Memory B cell (primary cell): ENCODE measurements around the gene F2R.
"Not testable (repeated sequence)": the region's sequence is repeated elsewhere in the genome, so short reads cannot be mapped to it uniquely, and the experiment has no call there.

Source experiments
- ATAC-seq: fragments of 150-1000 bp; cut with Tn5 transposase; 2 replicates; pipeline ENCODE4 v1.10.0; 2021; ENCODE audit warnings: low read depth, mild to moderate bottlenecking, moderate library complexity
- DNase-seq, 2 donors: peaks; one replicate each; pipeline ENCODE4 v3.0.0; 2022; ENCODE audit warnings: low spot score in 2 of 2
- H3K27ac Mint-ChIP-seq: one replicate; pipeline ENCODE4 v1.8.0; 2022; ENCODE audit warnings: mild to moderate bottlenecking, moderate library complexity, mixed read lengths
- H3K27me3 Mint-ChIP-seq: one replicate; pipeline ENCODE4 v1.8.0; 2022; ENCODE audit warnings: mixed read lengths
- H3K36me3 Mint-ChIP-seq: one replicate; pipeline ENCODE4 v1.8.0; 2022; ENCODE audit warnings: mild to moderate bottlenecking, mixed read lengths
- H3K4me1 Mint-ChIP-seq: one replicate; pipeline ENCODE4 v1.8.0; 2022; ENCODE audit warnings: mixed read lengths
- H3K4me3 Mint-ChIP-seq: one replicate; pipeline ENCODE4 v1.8.0; 2022; ENCODE audit warnings: mild to moderate bottlenecking, moderate library complexity, mixed read lengths
- H3K9me3 Mint-ChIP-seq: one replicate; pipeline ENCODE4 v1.8.0; 2022; ENCODE audit warnings: mixed read lengths

Gene F2R

DNA sequence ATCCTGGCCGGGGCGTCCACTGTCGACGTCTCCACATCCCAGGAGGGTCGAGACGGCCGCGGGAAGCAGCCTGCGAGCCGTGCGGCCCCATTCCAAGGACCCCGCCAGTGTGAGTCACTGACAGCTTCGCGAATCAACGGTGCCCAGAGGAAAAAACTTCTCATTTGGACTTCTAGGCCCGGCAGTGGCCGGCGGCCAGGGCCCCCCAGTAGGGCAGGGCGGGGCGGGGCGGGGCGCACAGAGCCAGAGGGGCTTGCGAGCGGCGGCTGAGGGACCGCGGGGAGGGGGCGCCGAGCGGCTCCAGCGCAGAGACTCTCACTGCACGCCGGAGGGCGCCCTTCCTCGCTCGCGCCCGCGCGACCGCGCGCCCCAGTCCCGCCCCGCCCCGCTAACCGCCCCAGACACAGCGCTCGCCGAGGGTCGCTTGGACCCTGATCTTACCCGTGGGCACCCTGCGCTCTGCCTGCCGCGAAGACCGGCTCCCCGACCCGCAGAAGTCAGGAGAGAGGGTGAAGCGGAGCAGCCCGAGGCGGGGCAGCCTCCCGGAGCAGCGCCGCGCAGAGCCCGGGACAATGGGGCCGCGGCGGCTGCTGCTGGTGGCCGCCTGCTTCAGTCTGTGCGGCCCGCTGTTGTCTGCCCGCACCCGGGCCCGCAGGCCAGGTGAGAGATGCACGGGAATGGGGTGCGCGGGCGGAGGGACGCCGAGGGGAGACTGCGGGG is at the start of gene F2R:
F2R (plus strand) TSS at position 391 of the 720 bp plus-strand sequence; CDS start at position 573, 182 bp downstream.
- Mint-ChIP-seq H3K27ac (no peak within 1 kb of the TSS), H3K27me3 (peaks cover 24% of the 10 kb centered on the region), H3K36me3 (no peaks in the 10 kb centered on the region), H3K9me3 (peaks cover 2% of the 10 kb centered on the region), H3K4me1 (peaks cover 14% of the 10 kb centered on the region), H3K4me3 (peak within 1 kb of the TSS; percentile 79)
- ATAC-seq (peak; percentile 76), DNase-seq (peak in 1 of 2 donors; percentile 25)

DNA sequence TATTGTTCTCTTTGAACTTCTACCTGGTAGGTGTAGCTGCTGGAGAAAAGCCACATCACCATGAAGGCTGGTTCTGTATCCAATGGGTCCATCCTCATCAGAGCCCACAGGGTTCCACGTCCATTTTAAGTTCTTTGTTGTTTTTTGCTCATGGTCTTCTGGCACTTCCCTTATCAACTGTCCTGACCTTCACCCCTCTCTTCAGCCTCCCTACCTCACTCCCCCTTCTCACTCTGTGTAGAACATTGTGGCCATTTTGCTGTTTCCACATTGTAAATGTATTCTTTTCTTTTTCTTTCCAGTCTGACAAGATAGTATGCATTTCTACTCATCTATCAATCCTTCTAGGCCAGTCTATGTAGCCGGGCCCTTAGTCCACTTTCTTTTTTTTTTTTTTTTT is 48.4 kb upstream of the F2R start:
- Mint-ChIP-seq H3K4me3 (no peak overlapping the region), H3K9me3 (no peaks in the 10 kb centered on the region), H3K27ac (no peak overlapping the region), H3K4me1 (no peaks in the 10 kb centered on the region), H3K36me3 (peaks cover 14% of the 10 kb centered on the region), H3K27me3 (no peaks in the 10 kb centered on the region)
- ATAC-seq (no peak), DNase-seq (no peak)

DNA sequence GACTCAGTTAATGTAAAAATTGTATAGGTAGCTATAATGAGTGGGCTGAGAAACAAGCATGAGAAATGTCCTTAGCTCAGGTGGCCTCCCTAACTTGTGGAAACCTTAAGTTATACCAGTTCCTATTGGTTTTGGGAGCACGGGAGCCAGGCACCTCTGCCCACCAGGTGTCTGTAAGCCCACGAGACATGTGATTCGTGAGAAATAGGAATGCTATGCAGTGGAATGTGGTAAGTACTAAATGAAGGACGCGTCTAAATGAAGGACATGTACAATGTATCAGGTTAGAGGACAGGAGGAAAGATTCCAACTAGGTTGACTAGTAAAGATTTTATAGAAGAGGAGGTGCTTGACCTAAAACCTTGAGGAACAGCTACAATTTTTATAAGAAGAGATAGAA is 46.7 kb upstream of the F2R start:
- Mint-ChIP-seq H3K4me3 (no peak overlapping the region), H3K4me1 (no peaks in the 10 kb centered on the region), H3K9me3 (no peaks in the 10 kb centered on the region), H3K27me3 (no peaks in the 10 kb centered on the region), H3K27ac (no peak overlapping the region), H3K36me3 (peaks cover 13% of the 10 kb centered on the region)
- ATAC-seq: no peak
- no peak for DNase-seq

DNA sequence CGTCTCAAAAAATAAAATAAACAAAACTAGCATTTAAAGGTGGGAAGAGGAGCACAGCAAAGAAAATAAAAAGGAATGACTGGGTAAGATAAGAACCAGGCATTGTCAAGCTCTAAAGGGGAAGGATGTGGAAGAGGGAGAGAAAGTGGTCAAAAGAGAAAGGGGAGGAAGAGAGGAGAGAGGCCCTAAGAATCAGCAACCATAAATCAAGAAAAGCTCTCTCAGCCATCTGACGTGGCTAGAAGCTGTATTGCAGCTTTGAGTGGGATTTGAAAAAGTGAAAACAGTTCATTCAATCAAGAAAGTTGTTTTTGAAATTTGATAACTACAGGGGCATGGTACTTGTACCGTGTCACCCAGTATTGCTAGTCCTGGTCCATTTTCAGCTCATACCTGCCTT is 45.4 kb upstream of the F2R start:
- DNase-seq: no peak
- no peak for ATAC-seq
- Mint-ChIP-seq H3K9me3 (no peaks in the 10 kb centered on the region), H3K36me3 (peaks cover 10% of the 10 kb centered on the region), H3K27me3 (no peaks in the 10 kb centered on the region), H3K4me3 (no peak overlapping the region), H3K27ac (no peak overlapping the region), H3K4me1 (no peaks in the 10 kb centered on the region)

DNA sequence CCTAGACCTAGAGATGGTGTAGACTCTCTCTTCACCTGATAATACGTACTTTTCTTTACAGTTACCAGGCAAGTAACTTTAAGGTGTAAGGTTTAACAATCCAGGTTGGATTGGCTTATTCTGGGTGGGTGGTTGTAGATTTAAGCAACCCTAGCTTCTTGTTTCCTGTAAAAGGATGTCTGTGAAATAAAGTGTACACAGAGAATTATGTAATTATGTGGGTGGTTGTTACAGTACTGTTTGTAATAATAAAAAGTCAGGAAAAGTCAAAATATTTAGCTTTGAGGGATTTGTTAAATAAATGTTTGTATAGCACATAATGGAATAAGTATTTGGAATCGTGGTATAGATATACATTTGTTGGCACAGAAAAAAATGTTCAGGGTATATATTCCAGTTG is 43.7 kb upstream of the F2R start:
- DNase-seq (no peak), ATAC-seq (no peak)
- Mint-ChIP-seq H3K36me3 (peaks cover 12% of the 10 kb centered on the region), H3K4me3 (no peak overlapping the region), H3K27me3 (no peaks in the 10 kb centered on the region), H3K9me3 (no peaks in the 10 kb centered on the region), H3K27ac (no peak overlapping the region), H3K4me1 (no peaks in the 10 kb centered on the region)

DNA sequence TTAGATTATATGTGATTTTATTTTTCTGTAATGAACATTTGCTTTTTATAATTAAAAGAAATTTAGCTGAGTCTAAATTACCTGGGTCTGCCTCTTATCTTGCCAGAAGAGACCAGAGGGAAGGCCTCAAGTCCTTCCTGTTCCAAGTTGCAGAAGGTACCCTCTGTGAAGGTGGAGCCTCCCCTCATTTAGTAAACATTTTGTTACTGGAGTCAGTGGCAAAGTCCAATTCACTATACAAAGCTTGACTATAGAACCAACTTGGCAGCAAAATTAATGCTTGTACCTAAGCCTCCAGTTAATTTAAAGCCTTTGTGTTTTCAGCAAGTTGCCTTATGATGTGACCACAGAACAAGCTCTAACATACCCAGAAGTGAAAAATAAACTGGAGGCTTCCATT is 42.8 kb upstream of the F2R start:
- Mint-ChIP-seq H3K4me3 (no peak overlapping the region), H3K27ac (no peak overlapping the region), H3K27me3 (no peaks in the 10 kb centered on the region), H3K36me3 (peaks cover 10% of the 10 kb centered on the region), H3K4me1 (no peaks in the 10 kb centered on the region), H3K9me3 (no peaks in the 10 kb centered on the region)
- DNase-seq (no peak), ATAC-seq (no peak)

DNA sequence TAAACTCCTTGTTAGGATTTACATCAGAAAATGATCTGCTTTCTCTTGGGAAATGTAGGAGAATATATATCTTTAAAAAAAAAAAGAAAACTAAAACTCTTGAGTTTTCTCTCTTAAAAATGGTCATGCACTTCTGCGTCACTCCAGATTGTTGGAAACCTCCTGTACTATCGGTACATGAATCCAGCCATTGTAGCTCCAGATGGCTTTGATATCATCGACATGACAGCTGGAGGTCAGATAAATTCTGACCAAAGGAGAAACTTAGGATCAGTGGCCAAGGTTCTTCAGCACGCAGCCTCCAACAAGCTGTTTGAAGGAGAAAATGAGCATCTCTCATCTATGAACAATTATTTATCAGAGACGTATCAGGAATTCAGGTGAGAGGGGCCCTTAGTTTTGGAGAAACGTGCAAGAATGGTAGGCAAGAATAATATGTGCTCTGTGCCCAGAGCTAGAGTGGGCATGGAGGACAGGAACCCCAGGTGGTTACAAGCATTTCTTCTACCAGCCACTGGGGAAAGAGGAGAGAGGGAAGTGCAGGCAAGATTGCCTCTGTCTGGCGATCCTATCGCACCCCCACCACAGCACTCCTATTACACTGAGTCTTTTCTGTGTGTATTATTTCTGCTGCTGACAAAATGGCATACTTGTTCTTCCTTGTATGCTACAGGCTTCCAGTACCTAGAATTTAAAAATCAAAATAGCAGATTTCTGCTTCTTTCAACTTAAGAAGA is 41.4 kb upstream of the F2R start:
- Mint-ChIP-seq H3K9me3 (no peaks in the 10 kb centered on the region), H3K27ac (no peak overlapping the region), H3K27me3 (no peaks in the 10 kb centered on the region), H3K36me3 (peaks cover 7% of the 10 kb centered on the region), H3K4me1 (no peaks in the 10 kb centered on the region), H3K4me3 (no peak overlapping the region)
- no peak for DNase-seq
- no peak for ATAC-seq

DNA sequence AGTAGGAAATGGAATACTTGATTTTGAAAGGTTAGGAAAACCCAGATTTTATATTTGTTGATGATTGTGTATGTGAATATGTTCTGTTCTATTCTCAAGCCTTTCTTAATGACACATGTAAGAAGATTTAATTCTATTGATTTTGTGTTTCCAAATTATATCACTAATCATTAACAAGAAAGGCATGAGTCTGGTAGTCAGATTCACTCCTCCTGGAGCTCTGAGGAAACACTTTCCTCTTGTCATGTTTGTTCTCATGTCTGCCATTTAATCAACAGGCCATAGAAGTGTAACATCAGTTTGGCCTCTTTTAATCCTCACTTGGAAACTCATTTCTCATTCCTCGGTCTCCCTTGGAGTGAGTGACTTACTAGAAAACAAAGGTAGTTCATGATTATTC is 40.6 kb upstream of the F2R start:
- no peaks in the 10 kb centered on the region for H3K27me3 Mint-ChIP-seq
- DNase-seq: no peak
- H3K4me1 Mint-ChIP-seq: no peaks in the 10 kb centered on the region
- H3K27ac Mint-ChIP-seq: no peak overlapping the region
- ATAC-seq: no peak
- no peaks in the 10 kb centered on the region for H3K9me3 Mint-ChIP-seq
- H3K36me3 Mint-ChIP-seq: peaks cover 5% of the 10 kb centered on the region
- no peak overlapping the region for H3K4me3 Mint-ChIP-seq

DNA sequence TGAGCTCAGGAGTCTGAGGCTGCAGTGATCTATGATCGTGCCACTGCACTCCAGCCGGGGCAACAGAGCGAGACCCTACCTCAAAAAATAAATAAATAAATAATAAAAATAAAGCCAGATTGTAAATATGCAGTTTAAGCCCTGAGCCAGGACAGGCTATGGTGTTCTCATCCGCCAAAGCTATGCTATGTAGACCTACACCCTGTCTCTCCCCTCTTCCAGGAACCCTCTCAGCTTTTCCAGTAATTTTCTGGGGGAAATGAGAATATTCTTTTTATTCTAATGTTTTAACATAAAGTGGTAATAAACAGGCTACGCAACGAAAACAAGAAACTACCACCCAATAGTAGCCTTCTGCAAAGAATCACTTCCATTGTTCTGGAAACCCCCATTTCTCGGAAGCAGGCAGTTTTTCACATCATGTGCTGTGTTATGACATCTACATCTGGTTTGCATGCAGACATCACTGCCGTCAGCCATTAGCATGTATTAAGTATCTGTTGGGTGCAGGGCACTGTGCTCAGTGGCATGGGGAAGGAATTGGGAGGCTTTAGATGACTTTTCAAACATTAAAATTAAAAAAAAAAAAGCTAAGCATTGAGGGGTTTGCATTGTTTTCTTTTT is 38.0 kb upstream of the F2R start:
- Mint-ChIP-seq H3K4me1 (no peaks in the 10 kb centered on the region), H3K27me3 (no peaks in the 10 kb centered on the region), H3K27ac (no peak overlapping the region), H3K4me3 (no peak overlapping the region), H3K9me3 (no peaks in the 10 kb centered on the region), H3K36me3 (peaks cover 4% of the 10 kb centered on the region)
- ATAC-seq (no peak), DNase-seq (no peak)

DNA sequence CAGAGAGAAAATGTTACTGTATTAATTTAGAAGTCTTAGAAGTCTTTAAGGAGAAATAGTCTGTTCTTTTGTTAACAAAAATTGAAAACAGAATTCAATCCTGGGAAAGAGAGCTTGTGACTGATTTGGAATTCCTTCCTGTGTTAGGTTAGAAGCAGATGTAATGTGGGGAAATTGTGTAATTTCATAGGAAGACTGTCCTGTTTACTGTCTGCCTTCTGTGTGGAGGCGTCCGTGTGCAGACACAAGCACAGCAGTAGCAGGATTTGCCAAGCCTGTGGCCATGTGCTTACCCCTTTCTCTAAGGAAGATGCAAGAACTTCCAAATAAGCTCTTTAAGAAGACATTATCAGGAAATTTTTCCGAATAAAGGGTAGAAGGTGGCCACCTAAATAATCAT is 36.7 kb upstream of the F2R start:
- ATAC-seq (no peak), DNase-seq (no peak)
- Mint-ChIP-seq H3K4me3 (no peak overlapping the region), H3K4me1 (no peaks in the 10 kb centered on the region), H3K27me3 (no peaks in the 10 kb centered on the region), H3K27ac (no peak overlapping the region), H3K9me3 (no peaks in the 10 kb centered on the region), H3K36me3 (peaks cover 4% of the 10 kb centered on the region)

DNA sequence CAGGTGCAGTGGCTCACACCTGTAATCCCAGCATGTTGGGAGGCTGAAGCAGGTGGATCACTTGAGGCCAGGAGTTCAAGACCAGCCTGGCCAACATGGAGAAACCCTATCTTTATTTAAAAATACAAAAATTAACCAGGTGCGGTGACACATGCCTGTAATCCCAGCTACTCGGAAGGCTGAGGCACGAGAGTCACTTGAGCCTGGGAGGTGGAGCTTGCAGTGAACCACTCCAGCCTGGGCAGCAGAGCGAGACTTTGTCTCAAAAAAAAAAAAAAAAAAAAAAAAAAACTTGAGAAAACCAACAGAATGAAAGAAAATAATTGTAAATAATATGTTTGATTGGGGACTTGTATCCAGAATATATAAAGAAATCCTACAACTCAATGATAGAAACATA is 35.1 kb upstream of the F2R start:
- not testable (repeated sequence) for ATAC-seq, H3K36me3 Mint-ChIP-seq, DNase-seq

DNA sequence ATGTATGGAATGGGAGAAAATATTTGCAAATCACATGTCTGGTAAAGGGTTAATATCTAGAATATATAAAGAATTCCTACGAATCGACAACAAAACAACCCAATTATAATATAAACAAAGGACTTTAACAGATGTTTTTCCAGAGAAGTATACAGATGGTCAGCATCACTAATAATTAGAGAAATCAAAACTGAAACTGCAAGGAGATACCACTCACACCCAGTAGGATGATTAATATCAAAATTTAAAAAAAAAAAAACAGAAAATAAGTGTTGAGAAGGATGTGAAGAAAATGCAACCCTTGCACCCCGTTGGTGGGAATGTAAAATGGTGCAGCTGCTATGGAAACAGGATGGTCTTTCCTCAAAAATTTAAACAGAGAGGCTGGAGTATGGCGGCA is 34.6 kb upstream of the F2R start:
- no peak for ATAC-seq
- Mint-ChIP-seq H3K27me3 (no peaks in the 10 kb centered on the region), H3K36me3 (peaks cover 5% of the 10 kb centered on the region), H3K9me3 (no peaks in the 10 kb centered on the region), H3K4me1 (no peaks in the 10 kb centered on the region), H3K27ac (no peak overlapping the region), H3K4me3 (no peak overlapping the region)
- DNase-seq: no peak

More for the DNA sequence above, 35.1 kb upstream of the F2R start:
- not testable (repeated sequence) for H3K27ac Mint-ChIP-seq, H3K9me3 Mint-ChIP-seq, H3K4me1 Mint-ChIP-seq, H3K4me3 Mint-ChIP-seq, H3K27me3 Mint-ChIP-seq

DNA sequence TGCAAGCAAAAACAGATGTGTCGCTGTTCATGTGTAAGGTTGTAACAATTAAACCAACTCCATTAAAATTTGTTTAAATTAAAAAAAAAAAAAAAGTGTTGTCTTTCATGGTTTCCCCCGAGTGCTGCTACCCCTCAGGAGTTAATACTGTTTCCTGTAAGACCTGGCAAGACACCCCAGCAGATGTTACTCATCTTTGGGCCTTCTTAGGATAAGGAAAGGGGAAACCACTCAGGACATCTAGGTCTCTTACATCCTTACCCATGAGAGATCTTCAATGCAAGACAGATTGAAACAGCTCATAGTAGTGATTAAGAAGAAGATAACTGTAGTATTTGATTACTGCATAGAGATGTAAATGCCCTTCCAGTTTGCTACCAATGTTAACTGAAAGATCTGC is 33.5 kb upstream of the F2R start:
- H3K9me3 Mint-ChIP-seq: no peaks in the 10 kb centered on the region
- no peak for ATAC-seq
- DNase-seq: no peak
- H3K27me3 Mint-ChIP-seq: no peaks in the 10 kb centered on the region
- H3K36me3 Mint-ChIP-seq: peaks cover 5% of the 10 kb centered on the region
- no peak overlapping the region for H3K27ac Mint-ChIP-seq
- H3K4me1 Mint-ChIP-seq: no peaks in the 10 kb centered on the region
- H3K4me3 Mint-ChIP-seq: no peak overlapping the region

DNA sequence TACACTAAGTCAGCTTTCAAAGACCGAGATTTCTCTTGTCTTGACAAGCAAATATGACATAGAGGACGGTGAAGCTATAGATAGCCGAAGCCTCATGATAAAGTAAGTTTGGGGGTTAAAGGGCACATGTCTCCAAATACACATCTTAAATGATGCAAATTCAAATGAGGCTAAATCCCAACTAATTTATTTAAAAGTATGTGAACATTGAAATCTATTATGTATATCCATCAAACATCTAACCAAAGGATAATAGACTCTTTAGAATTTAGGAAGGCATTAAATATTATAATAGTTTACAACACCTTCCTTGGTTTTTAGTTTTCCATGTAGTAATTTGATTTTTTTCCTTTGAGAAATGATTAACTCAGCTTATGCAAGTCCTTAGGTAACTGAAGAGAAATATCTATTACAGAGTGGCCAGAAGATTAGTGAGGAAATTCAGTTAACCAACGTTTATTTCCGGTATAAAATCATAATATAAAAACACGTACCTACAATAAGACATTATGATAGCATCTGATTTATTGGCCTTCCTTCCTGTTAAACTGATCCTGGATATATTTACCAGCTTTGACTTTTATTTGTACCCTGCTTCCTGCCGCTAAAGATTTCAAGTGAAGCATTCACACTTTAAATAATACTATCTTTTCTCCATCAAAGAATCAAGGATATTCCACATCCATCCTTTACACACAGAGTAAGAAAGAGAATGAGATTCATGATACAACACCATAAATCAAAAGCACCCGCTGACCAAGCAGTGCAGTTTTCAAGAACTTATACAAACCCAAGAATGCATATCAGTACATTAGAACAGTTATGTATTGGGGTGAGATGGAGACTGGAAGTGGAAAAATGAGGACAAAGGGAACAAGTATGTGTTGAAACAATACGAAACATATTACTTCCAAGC is 31.9 kb upstream of the F2R start:
- H3K9me3 Mint-ChIP-seq: no peaks in the 10 kb centered on the region
- no peak for DNase-seq
- ATAC-seq: no peak
- H3K27me3 Mint-ChIP-seq: no peaks in the 10 kb centered on the region
- H3K27ac Mint-ChIP-seq: no peak overlapping the region
- peaks cover 5% of the 10 kb centered on the region for H3K36me3 Mint-ChIP-seq
- no peaks in the 10 kb centered on the region for H3K4me1 Mint-ChIP-seq
- no peak overlapping the region for H3K4me3 Mint-ChIP-seq
